ENCODE results near the gene TPRA1. TPM values are rescaled to one million over a fixed set of nuclear protein-coding genes. Genes with fewer than 3 reads are reported as not detected.

The TPRA1 gene
- total RNA-seq, 1 donor from 2014 or later, result 21.2 TPM

DNA sequence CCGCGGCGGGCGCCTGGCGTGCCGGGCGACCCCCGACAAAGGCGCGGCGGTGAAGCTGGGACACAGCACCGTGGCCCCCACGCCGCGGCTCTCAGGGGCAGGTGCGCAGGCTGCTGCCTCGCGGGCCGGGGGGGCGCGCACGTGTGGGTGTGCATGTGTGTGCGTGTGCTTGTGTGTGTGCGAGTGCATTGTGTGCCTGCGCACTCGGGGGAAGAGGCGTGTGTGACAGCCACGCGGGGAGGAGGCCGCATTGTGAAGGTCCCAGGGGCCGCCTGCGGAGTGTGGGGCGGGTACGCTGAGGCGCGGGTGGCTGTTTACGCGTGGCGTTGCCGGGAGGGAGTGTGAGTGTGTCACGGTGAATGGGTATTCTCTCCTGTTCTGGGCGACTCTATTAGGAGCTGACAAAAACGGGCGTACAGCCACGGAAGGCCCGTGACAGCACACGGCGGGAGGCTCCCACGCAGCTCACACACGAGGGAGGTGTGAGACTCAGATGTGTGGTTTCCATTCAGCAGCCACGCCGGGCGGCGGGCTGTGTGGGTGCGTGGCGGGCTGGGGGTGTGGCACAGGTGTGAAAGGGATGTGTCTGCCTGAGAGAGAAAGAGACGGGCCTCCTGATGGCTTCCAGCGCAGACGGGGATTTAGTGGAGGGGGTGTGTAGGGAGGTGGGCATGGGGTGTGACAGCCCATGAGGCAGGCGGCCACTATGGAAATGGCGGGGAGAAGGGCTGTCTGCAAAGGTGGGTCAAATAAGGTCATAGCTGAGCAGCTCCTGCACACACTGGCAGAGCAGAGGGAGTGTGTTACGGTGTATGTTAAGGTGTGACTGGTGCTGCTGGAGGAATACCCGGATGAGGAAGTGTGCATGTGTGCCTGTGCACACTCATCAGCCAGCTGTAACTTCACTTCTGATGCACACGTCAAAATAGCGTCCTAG is 39.2 kb upstream of the TPRA1 start:
- DNase-seq, result peak; percentile 36
- Mint-ChIP-seq H3K4me3 (ENCODE audit: unreplicated experiment) (peak overlapping the region; percentile 93), H3K36me3 (ENCODE audit: unreplicated experiment) (peaks cover 3% of the 10 kb centered on the region), H3K4me1 (ENCODE audit: low read depth, unreplicated experiment) (peaks cover 25% of the 10 kb centered on the region), H3K9me3 (ENCODE audit: unreplicated experiment) (peaks cover 20% of the 10 kb centered on the region), H3K27ac (ENCODE audit: unreplicated experiment) (peak overlapping the region; percentile 88), H3K27me3 (ENCODE audit: unreplicated experiment) (peaks cover 16% of the 10 kb centered on the region)
- TF ChIP-seq, protein P1, sequence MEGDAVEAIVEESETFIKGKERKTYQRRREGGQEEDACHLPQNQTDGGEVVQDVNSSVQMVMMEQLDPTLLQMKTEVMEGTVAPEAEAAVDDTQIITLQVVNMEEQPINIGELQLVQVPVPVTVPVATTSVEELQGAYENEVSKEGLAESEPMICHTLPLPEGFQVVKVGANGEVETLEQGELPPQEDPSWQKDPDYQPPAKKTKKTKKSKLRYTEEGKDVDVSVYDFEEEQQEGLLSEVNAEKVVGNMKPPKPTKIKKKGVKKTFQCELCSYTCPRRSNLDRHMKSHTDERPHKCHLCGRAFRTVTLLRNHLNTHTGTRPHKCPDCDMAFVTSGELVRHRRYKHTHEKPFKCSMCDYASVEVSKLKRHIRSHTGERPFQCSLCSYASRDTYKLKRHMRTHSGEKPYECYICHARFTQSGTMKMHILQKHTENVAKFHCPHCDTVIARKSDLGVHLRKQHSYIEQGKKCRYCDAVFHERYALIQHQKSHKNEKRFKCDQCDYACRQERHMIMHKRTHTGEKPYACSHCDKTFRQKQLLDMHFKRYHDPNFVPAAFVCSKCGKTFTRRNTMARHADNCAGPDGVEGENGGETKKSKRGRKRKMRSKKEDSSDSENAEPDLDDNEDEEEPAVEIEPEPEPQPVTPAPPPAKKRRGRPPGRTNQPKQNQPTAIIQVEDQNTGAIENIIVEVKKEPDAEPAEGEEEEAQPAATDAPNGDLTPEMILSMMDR (IDR thresholded peaks at IDR 0.05; ENCODE audit: partially characterized antibody, unreplicated experiment), result no peak

DNA sequence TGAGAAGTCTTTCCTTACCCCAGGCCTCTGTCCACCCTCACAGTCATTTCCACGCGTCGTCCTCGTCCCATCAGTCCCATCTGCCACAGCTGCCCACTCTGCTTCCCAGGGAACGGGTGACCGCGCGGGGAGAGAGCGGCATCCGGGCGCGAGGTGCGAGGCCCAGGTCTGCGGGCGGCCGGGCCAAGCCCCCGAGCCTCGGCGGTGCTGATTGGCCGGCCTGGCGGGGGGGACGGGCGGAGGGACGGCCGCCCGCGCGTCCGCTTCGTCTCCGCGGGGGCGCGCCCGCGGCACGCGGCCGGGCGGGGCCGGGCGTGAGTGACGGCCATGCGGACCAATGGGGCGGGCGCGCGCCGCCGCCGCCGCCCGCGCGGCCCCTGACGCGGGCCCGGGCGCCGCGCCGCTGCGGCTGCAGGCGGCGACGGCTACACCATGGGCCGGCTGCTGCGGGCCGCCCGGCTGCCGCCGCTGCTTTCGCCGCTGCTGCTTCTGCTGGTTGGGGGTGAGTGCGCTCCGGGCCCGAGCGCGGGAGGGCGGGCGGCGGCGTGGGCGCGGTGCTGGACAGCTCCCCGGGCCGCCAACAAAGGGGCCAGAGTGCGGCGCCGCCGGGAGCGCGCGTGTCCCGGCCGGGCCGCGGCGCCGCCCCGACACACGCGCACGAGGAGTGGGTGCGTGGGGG is 38.4 kb upstream of the TPRA1 start, which contains the start of gene PODXL2:
Gene PODXL2, plus strand, starts transcription at position 398 of the 679 bp plus-strand sequence. Its CDS starts 35 bp downstream, at position 433.
- Mint-ChIP-seq H3K36me3 (ENCODE audit: unreplicated experiment) (peaks cover 3% of the 10 kb centered on the region), H3K4me1 (ENCODE audit: low read depth, unreplicated experiment) (peaks cover 25% of the 10 kb centered on the region), H3K27ac (ENCODE audit: unreplicated experiment) (peak within 1 kb of the TSS; percentile 88), H3K4me3 (ENCODE audit: unreplicated experiment) (peak within 1 kb of the TSS; percentile 93), H3K9me3 (ENCODE audit: unreplicated experiment) (peaks cover 20% of the 10 kb centered on the region), H3K27me3 (ENCODE audit: unreplicated experiment) (peaks cover 16% of the 10 kb centered on the region)
- DNase-seq, result peak; percentile 75
- TF ChIP-seq, protein P1 (IDR thresholded peaks at IDR 0.05; ENCODE audit: partially characterized antibody, unreplicated experiment), result no peak

DNA sequence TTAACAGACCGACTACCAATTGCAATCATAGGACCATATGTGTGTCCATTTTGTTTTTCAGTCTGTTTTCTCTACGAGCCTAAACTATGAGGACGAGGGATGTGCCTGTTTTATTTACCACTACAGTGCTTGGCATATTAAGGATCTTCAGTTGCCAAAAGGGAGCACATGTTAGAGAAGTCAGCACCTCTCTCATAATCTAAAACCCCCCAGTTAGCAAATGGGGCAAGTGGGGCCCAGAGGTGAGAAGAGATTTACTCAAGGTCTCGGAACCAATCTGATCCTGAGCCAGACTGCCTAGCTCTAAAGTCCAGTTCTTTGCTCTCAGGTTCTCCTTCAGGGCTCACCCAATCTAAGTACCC is 37.9 kb upstream of the TPRA1 start:
- H3K27ac Mint-ChIP-seq (ENCODE audit: unreplicated experiment), result peak overlapping the region; percentile 73
- no peak for DNase-seq
- H3K4me3 Mint-ChIP-seq (ENCODE audit: unreplicated experiment), result peak overlapping the region; percentile 81
- H3K9me3 Mint-ChIP-seq (ENCODE audit: unreplicated experiment), result peaks cover 20% of the 10 kb centered on the region
- H3K36me3 Mint-ChIP-seq (ENCODE audit: unreplicated experiment), result peaks cover 3% of the 10 kb centered on the region
- peaks cover 25% of the 10 kb centered on the region for H3K4me1 Mint-ChIP-seq (ENCODE audit: low read depth, unreplicated experiment)
- TF ChIP-seq, protein P1 (IDR thresholded peaks at IDR 0.05; ENCODE audit: partially characterized antibody, unreplicated experiment), result no peak
- H3K27me3 Mint-ChIP-seq (ENCODE audit: unreplicated experiment), result peaks cover 16% of the 10 kb centered on the region

DNA sequence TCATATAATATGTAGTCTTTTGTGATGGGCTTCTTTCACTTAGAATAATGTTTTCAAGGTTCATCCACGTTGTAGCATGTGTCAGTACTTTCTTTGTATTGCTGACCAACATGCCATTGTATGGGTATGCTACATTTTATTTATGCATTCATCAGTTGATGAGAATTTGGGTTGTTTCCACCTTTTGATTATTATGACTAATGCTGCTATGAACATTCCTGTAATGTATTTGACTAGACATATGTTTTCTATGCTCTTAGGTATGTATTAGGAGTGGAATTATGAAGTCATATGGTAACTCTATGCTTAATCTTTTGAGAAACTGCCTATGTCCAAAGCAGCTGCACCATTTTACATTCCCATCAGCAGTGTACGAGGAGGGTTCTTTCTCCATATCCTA is 35.3 kb upstream of the TPRA1 start:
- H3K9me3 Mint-ChIP-seq (ENCODE audit: unreplicated experiment), result peaks cover 19% of the 10 kb centered on the region
- H3K4me1 Mint-ChIP-seq (ENCODE audit: low read depth, unreplicated experiment), result peaks cover 10% of the 10 kb centered on the region
- H3K4me3 Mint-ChIP-seq (ENCODE audit: unreplicated experiment), result no peak overlapping the region
- peaks cover 14% of the 10 kb centered on the region for H3K27me3 Mint-ChIP-seq (ENCODE audit: unreplicated experiment)
- H3K36me3 Mint-ChIP-seq (ENCODE audit: unreplicated experiment), result peaks cover 3% of the 10 kb centered on the region
- TF ChIP-seq, protein P1 (IDR thresholded peaks at IDR 0.05; ENCODE audit: partially characterized antibody, unreplicated experiment), result no peak
- DNase-seq, result no peak
- H3K27ac Mint-ChIP-seq (ENCODE audit: unreplicated experiment), result no peak overlapping the region

Data from glutamatergic neuron (in vitro differentiated cells).